A673 (cell line): ENCODE measurements around the gene JARID2.

ENCODE experiments used
- CTCF ChIP-seq: fragments of 300-800, 200-600 bp; sonication (generic); conservative IDR thresholded peaks from 2 replicates; pipeline ENCODE4 v1.5.1; 2017; ENCODE audit warnings: low read depth, mild to moderate bottlenecking, antibody characterized with exemption, low read length, moderate library complexity, mixed read lengths
- EZH2 ChIP-seq: fragments of 200-600 bp; sonication (generic); IDR thresholded peaks from 2 replicates; pipeline ENCODE4 v1.6.1; 2017; ENCODE audit warnings: borderline replicate concordance, low read depth, mild to moderate bottlenecking, mixed read lengths, antibody characterized with exemption, low read length; ENCODE audit not compliant: poor library complexity, severe bottlenecking

- TF ChIP-seq EZH2 = no peak
- no peak for TF ChIP-seq CTCF
Observed at GRCh38 chr6:15481390-15482291, 235.8 kb downstream of the JARID2 start.
